Loucy (cell line): ENCODE measurements around the gene DUSP18.
"Not testable (repeated sequence)": the region's sequence is repeated elsewhere in the genome, so short reads cannot be mapped to it uniquely, and the experiment has no call there.

Source experiments
- H2AFZ ChIP-seq: fragments of 200-600 bp; sonication (generic); 2 replicates; pipeline ENCODE4 v1.6.0; 2016; ENCODE audit warnings: antibody characterized with exemption, mild to moderate bottlenecking, low read length, moderate library complexity
- H3F3A ChIP-seq: fragments of 200-600 bp; 2 replicates; pipeline ENCODE4 v1.6.0; 2016; ENCODE audit warnings: antibody characterized with exemption, low read depth, mild to moderate bottlenecking
- H3K27me3 ChIP-seq: fragments of 200-600 bp; sonication (generic); 2 replicates; pipeline ENCODE4 v1.6.1; 2014; ENCODE audit warnings: low read length, mild to moderate bottlenecking; ENCODE audit not compliant: insufficient read depth, poor library complexity, severe bottlenecking
- H3K36me3 ChIP-seq: fragments of 200-600 bp; sonication (generic); 2 replicates; pipeline ENCODE4 v1.6.1; 2016; ENCODE audit warnings: low read length; ENCODE audit not compliant: insufficient read depth
- H3K4me1 ChIP-seq: fragments of 200-600 bp; sonication (generic); 2 replicates; pipeline ENCODE4 v1.5.1; 2014; ENCODE audit warnings: low read length, mild to moderate bottlenecking; ENCODE audit not compliant: insufficient read depth, poor library complexity, severe bottlenecking
- H3K4me2 ChIP-seq: fragments of 200-600 bp; sonication (generic); 2 replicates; pipeline ENCODE4 v1.6.0; 2014; ENCODE audit warnings: antibody characterized with exemption, low read length, low read depth, mild to moderate bottlenecking; ENCODE audit not compliant: poor library complexity, severe bottlenecking
- H3K4me3 ChIP-seq: fragments of 200-600 bp; sonication (generic); 2 replicates; pipeline ENCODE4 v1.5.1; 2014; ENCODE audit warnings: low read length, mild to moderate bottlenecking, mixed read lengths; ENCODE audit not compliant: poor library complexity, severe bottlenecking
- H3K79me2 ChIP-seq: fragments of 200-600 bp; sonication (generic); 2 replicates; pipeline ENCODE4 v1.6.1; 2014; ENCODE audit warnings: low read length; ENCODE audit not compliant: insufficient read depth
- H3K9ac ChIP-seq: fragments of 200-600 bp; sonication (generic); 2 replicates; pipeline ENCODE4 v1.6.0; 2014; ENCODE audit warnings: mild to moderate bottlenecking, low read depth, low read length, moderate library complexity; ENCODE audit not compliant: poor library complexity, severe bottlenecking
- H3K9me2 ChIP-seq: fragments of 200-600 bp; sonication (generic); replicated peaks from 2 replicates; pipeline ENCODE4 v1.6.1; 2016; ENCODE audit warnings: low read depth, low read length, mixed read lengths
- H3K9me3 ChIP-seq: fragments of 200-600 bp; sonication (generic); 2 replicates; pipeline ENCODE4 v1.6.1; 2014; ENCODE audit warnings: mild to moderate bottlenecking, antibody characterized with exemption, low read length, low read depth; ENCODE audit not compliant: insufficient read depth
- H4K20me1 ChIP-seq: fragments of 200-600 bp; sonication (generic); 2 replicates; pipeline ENCODE4 v1.6.0; 2014; ENCODE audit warnings: antibody characterized with exemption, low read length, mild to moderate bottlenecking; ENCODE audit not compliant: insufficient read depth, poor library complexity, severe bottlenecking
- CTCF ChIP-seq: fragments of 200-600 bp; sonication (generic); conservative IDR thresholded peaks from 2 replicates; pipeline ENCODE4 v1.5.1; 2014; ENCODE audit warnings: mild to moderate bottlenecking, antibody characterized with exemption, low read length
- EZH2phosphoT487 ChIP-seq: fragments of 200-600 bp; IDR thresholded peaks from 2 replicates; pipeline ENCODE4 v1.6.1; 2018; ENCODE audit warnings: antibody characterized with exemption, mild to moderate bottlenecking, moderate library complexity, borderline replicate concordance

DUSP18 gene

GRCh38 chr22:30667494-30668385 lies at the start of gene DUSP18:
DUSP18 (minus strand) TSS chr22:30667875; CDS start chr22:30664003, 3,872 bp downstream.
- Histone ChIP-seq H3K9me2 (no peaks in the 10 kb centered on the region), H3K9me3 (no peaks in the 10 kb centered on the region), H3K4me1 (peaks cover 8% of the 10 kb centered on the region), H3K36me3 (no peaks in the 10 kb centered on the region), H3K4me3 (peak within 1 kb of the TSS; percentile 83), H3K4me2 (peak within 1 kb of the TSS; percentile 96), H4K20me1 (no peaks in the 10 kb centered on the region), H3K79me2 (no peaks in the 10 kb centered on the region), H3K9ac (peak within 1 kb of the TSS; percentile 60), H3K27me3 (no peaks in the 10 kb centered on the region), H2AFZ (peak within 1 kb of the TSS; percentile 83), H3F3A (no peaks in the 10 kb centered on the region)
- TF ChIP-seq CTCF: peak; percentile 45
- no peak for TF ChIP-seq EZH2phosphoT487

- no peaks in the 10 kb centered on the region for H3K36me3 ChIP-seq
- H3F3A ChIP-seq: no peaks in the 10 kb centered on the region
- no peaks in the 10 kb centered on the region for H4K20me1 ChIP-seq
- H3K9me2 ChIP-seq: no peaks in the 10 kb centered on the region
- H3K4me2 ChIP-seq: no peak overlapping the region
- no peak overlapping the region for H3K4me3 ChIP-seq
- no peaks in the 10 kb centered on the region for H3K4me1 ChIP-seq
- H3K79me2 ChIP-seq: no peaks in the 10 kb centered on the region
- H3K9me3 ChIP-seq: no peaks in the 10 kb centered on the region
- no peak overlapping the region for H2AFZ ChIP-seq
- no peaks in the 10 kb centered on the region for H3K27me3 ChIP-seq
- TF ChIP-seq CTCF: no peak
- no peak for TF ChIP-seq EZH2phosphoT487
- no peak overlapping the region for H3K9ac ChIP-seq
Observed at GRCh38 chr22:30714062-30714461, 46.4 kb upstream of the DUSP18 start.

- Histone ChIP-seq H3K9me3 (no peaks in the 10 kb centered on the region), H3K27me3 (no peaks in the 10 kb centered on the region), H3K36me3 (no peaks in the 10 kb centered on the region), H3K9me2 (no peaks in the 10 kb centered on the region), H3K4me1 (no peaks in the 10 kb centered on the region), H3F3A (no peaks in the 10 kb centered on the region), H2AFZ (no peak overlapping the region), H3K4me3 (no peak overlapping the region), H3K4me2 (no peak overlapping the region), H3K79me2 (no peaks in the 10 kb centered on the region), H4K20me1 (no peaks in the 10 kb centered on the region), H3K9ac (no peak overlapping the region)
- TF ChIP-seq EZH2phosphoT487 (no peak), CTCF (no peak)
Observed at GRCh38 chr22:30712094-30712493, 44.4 kb upstream of the DUSP18 start.

GRCh38 chr22:30709980-30710379 lies 42.3 kb upstream of the DUSP18 start:
- H2AFZ ChIP-seq, H3K4me3 ChIP-seq, H4K20me1 ChIP-seq, H3F3A ChIP-seq, H3K4me1 ChIP-seq, H3K36me3 ChIP-seq, H3K27me3 ChIP-seq, H3K9me3 ChIP-seq, H3K9me2 ChIP-seq, H3K4me2 ChIP-seq, H3K9ac ChIP-seq, H3K79me2 ChIP-seq: not testable (repeated sequence)
